ENCODE measurements around the gene MED9. TPM values are rescaled to one million over a fixed set of nuclear protein-coding genes. Genes with fewer than 3 reads are reported as not detected.

MED9 gene
- total and polyA plus RNA-seq, 2 of the 8 experiments (the other 6 are each of a cell fraction or from before 2014, with no cell fraction given), result 15.8 to 19.7 TPM

DNA sequence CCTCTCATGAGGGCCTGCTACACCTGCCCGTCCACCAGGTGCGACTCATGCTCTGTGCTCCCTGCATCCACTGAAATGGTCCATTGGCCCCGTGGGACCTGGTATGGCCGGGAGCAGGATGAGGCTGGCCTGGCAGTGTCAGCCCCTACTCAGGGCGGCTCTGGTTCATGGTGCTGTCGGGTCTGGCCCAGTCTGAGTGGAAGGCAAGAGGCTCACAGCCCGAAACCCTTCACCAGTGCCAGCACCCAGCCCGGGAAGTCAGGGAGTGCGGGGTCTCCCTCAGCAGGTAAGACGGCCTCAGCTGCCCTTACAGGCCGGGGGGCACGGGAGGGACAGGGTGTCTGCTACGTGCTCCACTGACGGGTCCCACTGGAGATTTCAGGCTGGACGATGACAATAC is 59.9 kb downstream of the MED9 start:
- Histone ChIP-seq H3K4me2 (ENCODE audit: insufficient read depth in 1 of 2, low read depth in 2 of 2, low read length in 2 of 2) (no peak overlapping the region), H3K27ac (ENCODE audit: low read depth, low read length) (no peak overlapping the region), H2BK15ac (ENCODE audit: low read length) (no peak overlapping the region), H4K8ac (ENCODE audit: extremely low read depth, insufficient read depth, low read length) (no peak overlapping the region), H3K9me3 (ENCODE audit: insufficient read depth in 2 of 2, low read depth in 1 of 2, low read length in 1 of 2) (no peaks in the 10 kb centered on the region), H3K23me2 (ENCODE audit: low read depth, low read length) (no peaks in the 10 kb centered on the region), H4K20me1 (replicated peaks in 1 of 2; ENCODE audit: control insufficient read depth in 1 of 2, insufficient read depth in 2 of 2, low read length in 2 of 2) (peaks cover 0 to 2% of the 10 kb centered on the region in 2 experiments), H3K4me1 (replicated peaks in 1 of 4; ENCODE audit: control insufficient read depth in 3 of 4, insufficient read depth in 4 of 4, low read length in 3 of 4) (no peaks in the 10 kb centered on the region; a peak in 1 of 7 replicates), H3K36me3 (ENCODE audit: control insufficient read depth in 2 of 4, insufficient read depth in 4 of 4, low read length in 3 of 4) (no peaks in the 10 kb centered on the region), H3K4ac (replicated peaks; ENCODE audit: insufficient read length, low read depth, low read length) (no peak overlapping the region), H4K91ac (replicated peaks; ENCODE audit: insufficient read length, low read length) (no peak overlapping the region), H2AFZ (ENCODE audit: low read length) (no peak overlapping the region), H4K5ac (ENCODE audit: insufficient read length, low read depth, low read length) (no peak overlapping the region), H2AK5ac (ENCODE audit: low read depth, low read length) (no peak overlapping the region), H3K56ac (replicated peaks; ENCODE audit: insufficient read length, low read depth, low read length) (no peak overlapping the region), H2BK120ac (replicated peaks; ENCODE audit: low read depth, low read length) (no peak overlapping the region), H3K23ac (ENCODE audit: insufficient read length) (no peak overlapping the region), H2BK20ac (ENCODE audit: low read length) (no peak overlapping the region), H3K18ac (ENCODE audit: extremely low read depth, low read length) (no peak overlapping the region), H3K79me1 (ENCODE audit: low read depth, low read length) (no peaks in the 10 kb centered on the region), H3K79me2 (ENCODE audit: control insufficient read depth in 1 of 2, insufficient read depth in 2 of 2, low read length in 2 of 2) (no peaks in the 10 kb centered on the region), H3K27me3 (replicated peaks in 1 of 4; ENCODE audit: control insufficient read depth in 3 of 4, extremely low read depth in 1 of 4, insufficient read depth in 3 of 4, low read length in 3 of 4) (no peaks in the 10 kb centered on the region), H3K4me3 (ENCODE audit: extremely low read depth in 1 of 4, insufficient read depth in 2 of 4, low read depth in 3 of 4, low read length in 4 of 4) (no peak overlapping the region), H3K14ac (ENCODE audit: insufficient read length) (no peak overlapping the region), H3K9ac (replicated peaks in 1 of 4; ENCODE audit: extremely low read depth in 1 of 4, low read depth in 3 of 4, low read length in 3 of 4) (no peak overlapping the region), H2BK5ac (ENCODE audit: low read depth, low read length) (no peak overlapping the region), H2BK12ac (ENCODE audit: low read depth, low read length) (no peak overlapping the region)
- DNase-seq (ENCODE audit: low read depth in 1 of 2, low spot score in 2 of 2), result no peak
- no peak for FAIRE-seq
- ChIA-PET POLR2A (ENCODE audit: partially characterized antibody) (no interaction called here), CTCF (ENCODE audit: partially characterized antibody) (interaction anchor here (0.8 to 5.2 kb wide), 5 partner anchors 32 to 106 kb away, joined by 3 to 33 read pairs (median 3); no protein-coding TSS in a partner anchor)
- WGBS, 2 experiments (ENCODE audit: extremely low coverage in 1 of 2, insufficient coverage in 1 of 2, insufficient read length in 1 of 2, insufficient replicate concordance in 2 of 2, low coverage in 1 of 2, low lambda C conversion rate in 2 of 2, missing lambda C conversion rate in 1 of 2), result 91% methylated on average over 15 of the region's 15 CpGs; no CpG with 5 or more reads in 1 of the 2 experiments
- TF ChIP-seq RAD21 (IDR thresholded peaks at IDR 0.05 in 1 of 2, conservative IDR thresholded peaks at IDR 0.05 in 1 of 2; ENCODE audit: low read depth in 2 of 2, low read length in 2 of 2), result no peak
- TF ChIP-seq BCL11A (IDR thresholded peaks at IDR 0.05; ENCODE audit: low read depth in 2 of 2, low read length in 2 of 2), result no peak
- no peak for TF ChIP-seq GTF2F1 (IDR thresholded peaks at IDR 0.05; ENCODE audit: borderline replicate concordance, low read depth, low read length)
- TF ChIP-seq TAF7 (optimal IDR thresholded peaks at IDR 0.05; ENCODE audit: borderline replicate concordance, low read depth, low read length), result no peak
